ENCODE results near the gene CEP162.
A peak's percentile ranks its signal among the peaks of the same experiment; 100 is the strongest.
"Not testable (repeated sequence)": the region's sequence is repeated elsewhere in the genome, so short reads cannot be mapped to it uniquely, and the experiment has no call there.

Gene CEP162

DNA sequence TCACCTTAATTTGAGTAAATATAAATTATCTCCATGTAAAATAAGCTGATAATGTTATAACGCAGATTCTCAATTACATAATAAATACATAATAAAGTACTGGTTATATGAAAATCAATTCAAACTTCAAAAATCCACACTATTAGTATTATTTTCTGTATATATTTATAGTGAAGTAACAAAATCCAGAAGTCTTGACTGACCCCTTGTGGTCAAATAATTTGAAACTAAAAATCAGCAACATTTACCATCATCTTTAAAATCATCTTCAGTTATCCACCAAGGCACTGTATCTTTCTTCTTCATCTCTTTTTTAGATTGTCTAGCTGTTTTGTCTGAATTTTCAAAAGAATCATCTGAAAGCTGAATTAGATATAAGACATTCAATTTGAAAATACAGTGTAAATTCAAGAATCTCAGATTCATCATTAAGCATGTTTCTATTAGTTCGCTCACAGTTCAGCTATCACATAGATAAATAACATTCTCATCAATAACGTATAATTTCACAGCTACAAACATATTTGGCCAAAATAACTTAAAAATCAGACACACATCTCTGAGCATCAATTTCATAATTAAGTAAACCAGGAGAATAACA is 6.5 kb downstream of the CEP162 start:
- H3K4me3 ChIP-seq (ENCODE audit: severe bottlenecking), result no peak overlapping the region
- ATAC-seq (ENCODE audit: low read depth) (no peak), DNase-seq (ENCODE audit: low spot score) (no peak)
- H3K36me3 ChIP-seq (ENCODE audit: low read depth), result no peaks in the 10 kb centered on the region
- no peaks in the 10 kb centered on the region for H3K27me3 ChIP-seq (ENCODE audit: insufficient read depth, poor library complexity, severe bottlenecking)
- H3K9me3 ChIP-seq (ENCODE audit: severe bottlenecking), result no peaks in the 10 kb centered on the region
- no peak overlapping the region for H3K27ac ChIP-seq (ENCODE audit: poor library complexity, severe bottlenecking)
- TF ChIP-seq, protein P1, sequence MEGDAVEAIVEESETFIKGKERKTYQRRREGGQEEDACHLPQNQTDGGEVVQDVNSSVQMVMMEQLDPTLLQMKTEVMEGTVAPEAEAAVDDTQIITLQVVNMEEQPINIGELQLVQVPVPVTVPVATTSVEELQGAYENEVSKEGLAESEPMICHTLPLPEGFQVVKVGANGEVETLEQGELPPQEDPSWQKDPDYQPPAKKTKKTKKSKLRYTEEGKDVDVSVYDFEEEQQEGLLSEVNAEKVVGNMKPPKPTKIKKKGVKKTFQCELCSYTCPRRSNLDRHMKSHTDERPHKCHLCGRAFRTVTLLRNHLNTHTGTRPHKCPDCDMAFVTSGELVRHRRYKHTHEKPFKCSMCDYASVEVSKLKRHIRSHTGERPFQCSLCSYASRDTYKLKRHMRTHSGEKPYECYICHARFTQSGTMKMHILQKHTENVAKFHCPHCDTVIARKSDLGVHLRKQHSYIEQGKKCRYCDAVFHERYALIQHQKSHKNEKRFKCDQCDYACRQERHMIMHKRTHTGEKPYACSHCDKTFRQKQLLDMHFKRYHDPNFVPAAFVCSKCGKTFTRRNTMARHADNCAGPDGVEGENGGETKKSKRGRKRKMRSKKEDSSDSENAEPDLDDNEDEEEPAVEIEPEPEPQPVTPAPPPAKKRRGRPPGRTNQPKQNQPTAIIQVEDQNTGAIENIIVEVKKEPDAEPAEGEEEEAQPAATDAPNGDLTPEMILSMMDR (IDR thresholded peaks at IDR 0.05; ENCODE audit: poor library complexity, severe bottlenecking), result peak; percentile 84
- no peaks in the 10 kb centered on the region for H3K4me1 ChIP-seq (ENCODE audit: insufficient read depth, poor library complexity, severe bottlenecking)

DNA sequence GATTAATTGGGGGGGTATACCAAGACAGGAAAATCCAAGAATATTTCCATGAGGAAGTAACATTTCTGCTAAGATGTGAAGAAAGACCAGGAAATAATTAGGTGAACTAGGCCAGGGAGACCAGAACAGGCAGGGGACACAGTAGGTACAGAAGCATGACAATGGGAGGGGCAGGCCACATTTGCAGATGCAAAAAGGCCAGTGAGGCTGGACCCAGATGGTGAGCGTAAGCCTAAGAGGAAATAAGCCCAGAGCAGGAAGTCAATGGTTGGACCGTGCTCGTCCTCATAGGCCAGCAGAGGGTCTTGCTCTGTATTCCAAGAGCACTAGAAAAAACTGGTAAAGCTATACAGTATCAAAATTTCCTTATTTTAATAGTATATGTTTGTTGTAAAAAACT is 9.4 kb downstream of the CEP162 start:
- DNase-seq (ENCODE audit: low spot score) (no peak), ATAC-seq (ENCODE audit: low read depth) (no peak)
- Histone ChIP-seq H3K27ac (ENCODE audit: poor library complexity, severe bottlenecking) (no peak overlapping the region), H3K9me3 (ENCODE audit: severe bottlenecking) (no peaks in the 10 kb centered on the region), H3K27me3 (ENCODE audit: insufficient read depth, poor library complexity, severe bottlenecking) (no peaks in the 10 kb centered on the region), H3K4me3 (ENCODE audit: severe bottlenecking) (no peak overlapping the region), H3K36me3 (ENCODE audit: low read depth) (0 out of 2 replicates have a peak, but pooled peaks cover 4% of the 10 kb centered on the region), H3K4me1 (ENCODE audit: insufficient read depth, poor library complexity, severe bottlenecking) (no peaks in the 10 kb centered on the region)
- TF ChIP-seq, protein P1 (IDR thresholded peaks at IDR 0.05; ENCODE audit: poor library complexity, severe bottlenecking), result no peak

DNA sequence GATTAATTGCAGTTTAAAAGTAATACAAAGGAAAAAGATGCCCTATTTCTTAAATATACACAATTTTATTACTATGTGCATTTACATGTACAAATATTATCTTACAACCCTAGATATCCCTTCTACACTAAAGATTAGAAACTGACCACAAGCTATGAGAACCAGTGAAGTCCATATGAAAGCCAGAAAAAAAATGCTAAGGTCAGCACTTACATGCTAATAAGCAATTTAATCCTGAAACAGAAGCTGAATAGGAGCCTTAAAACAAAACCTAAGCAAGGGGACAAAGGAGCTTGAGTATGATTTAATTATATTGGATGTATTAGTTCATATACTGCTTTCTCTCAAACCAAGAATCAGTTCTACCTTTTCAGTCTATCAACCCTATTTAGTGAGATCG is 14.2 kb downstream of the CEP162 start:
- Histone ChIP-seq H3K27ac (ENCODE audit: poor library complexity, severe bottlenecking) (no peak overlapping the region), H3K4me3 (ENCODE audit: severe bottlenecking) (no peak overlapping the region), H3K4me1 (ENCODE audit: insufficient read depth, poor library complexity, severe bottlenecking) (no peaks in the 10 kb centered on the region), H3K9me3 (ENCODE audit: severe bottlenecking) (no peaks in the 10 kb centered on the region), H3K27me3 (ENCODE audit: insufficient read depth, poor library complexity, severe bottlenecking) (no peaks in the 10 kb centered on the region), H3K36me3 (ENCODE audit: low read depth) (peaks cover 9% of the 10 kb centered on the region; the same call in 1 of the 2 replicates)
- TF ChIP-seq, protein P1 (IDR thresholded peaks at IDR 0.05; ENCODE audit: poor library complexity, severe bottlenecking), result no peak
- ATAC-seq (ENCODE audit: low read depth), result no peak
- DNase-seq (ENCODE audit: low spot score), result no peak

DNA sequence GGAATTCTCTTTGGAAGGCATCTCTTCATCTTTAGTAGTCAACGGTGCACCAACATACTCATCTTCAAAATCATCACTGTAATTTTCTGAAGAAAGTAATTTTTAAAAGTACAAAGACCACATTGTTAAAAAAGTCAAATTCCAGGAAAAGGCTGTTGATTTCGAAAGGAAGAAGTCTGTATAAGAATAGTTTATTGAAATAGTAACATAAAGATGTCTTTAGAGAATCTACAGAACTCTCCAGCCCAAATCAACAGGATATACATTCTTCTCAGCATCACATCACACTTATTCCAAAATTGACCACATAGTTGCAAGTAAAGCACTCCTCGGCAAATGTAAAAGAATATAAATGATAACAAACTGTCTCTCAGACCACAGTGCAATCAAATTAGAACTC is 23.4 kb downstream of the CEP162 start:
- ATAC-seq (ENCODE audit: low read depth) (no peak), DNase-seq (ENCODE audit: low spot score) (no peak)
- Histone ChIP-seq H3K27me3 (ENCODE audit: insufficient read depth, poor library complexity, severe bottlenecking) (no peaks in the 10 kb centered on the region), H3K4me3 (ENCODE audit: severe bottlenecking) (no peak overlapping the region), H3K36me3 (ENCODE audit: low read depth) (peaks cover 5% of the 10 kb centered on the region), H3K9me3 (ENCODE audit: severe bottlenecking) (no peaks in the 10 kb centered on the region), H3K27ac (ENCODE audit: poor library complexity, severe bottlenecking) (no peak overlapping the region), H3K4me1 (ENCODE audit: insufficient read depth, poor library complexity, severe bottlenecking) (no peaks in the 10 kb centered on the region)
- TF ChIP-seq, protein P1 (IDR thresholded peaks at IDR 0.05; ENCODE audit: poor library complexity, severe bottlenecking), result no peak

DNA sequence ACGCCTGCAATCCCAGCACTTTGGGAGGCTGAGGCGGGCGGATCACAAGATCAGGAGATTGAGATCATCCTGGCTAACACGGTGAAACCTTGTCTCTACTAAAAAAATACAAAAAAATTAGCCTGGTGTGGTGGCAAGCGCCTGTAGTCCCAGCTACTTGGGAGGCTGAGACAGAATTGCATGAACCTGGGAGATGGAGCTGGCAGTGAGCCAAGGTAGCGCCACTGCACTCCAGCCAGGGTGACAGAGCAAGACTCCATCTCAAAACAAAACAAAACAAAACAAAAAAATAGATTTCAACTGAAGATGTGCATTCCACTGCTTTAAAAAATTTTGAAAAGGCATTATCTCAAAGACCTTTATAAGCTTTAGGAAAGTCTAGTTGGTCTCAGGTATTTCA is 27.5 kb downstream of the CEP162 start:
- not testable (repeated sequence) for H3K9me3 ChIP-seq (ENCODE audit: severe bottlenecking); ATAC-seq (ENCODE audit: low read depth); H3K4me3 ChIP-seq (ENCODE audit: severe bottlenecking); H3K4me1 ChIP-seq (ENCODE audit: insufficient read depth, poor library complexity, severe bottlenecking); H3K27ac ChIP-seq (ENCODE audit: poor library complexity, severe bottlenecking); H3K27me3 ChIP-seq (ENCODE audit: insufficient read depth, poor library complexity, severe bottlenecking); DNase-seq (ENCODE audit: low spot score)
- peaks cover 13% of the 10 kb centered on the region for H3K36me3 ChIP-seq (ENCODE audit: low read depth)

Measured in RWPE2 (cell line).